HCT116 (cell line): Measurements from ENCODE around the gene TBX3. TPM values are rescaled to one million over a fixed set of nuclear protein-coding genes. Genes with fewer than 3 reads are reported as not detected.
A peak's percentile ranks its signal among the peaks of the same experiment; 100 is the strongest.

Experiments
- ATAC-seq: fragments of 200-7000 bp; cut with Tn5 transposase; 2 replicates; pipeline ENCODE4 v1.9.1; 2020; ENCODE audit warnings: mild to moderate bottlenecking, moderate library complexity
- BruUV-seq: library from RNA; stranded (reverse); fragments of 400-500 nt; replicated peaks from 2 replicates; lab custom pipeline; 2021; lab: Mats Ljungman, UMichigan
- CTCF ChIA-PET: fragments of 300-600 bp; sonication (Branson Sonifier 250); formaldehyde crosslinking; loops from one replicate; lab custom pipeline; 2021; ENCODE audit warnings: antibody characterized with exemption; lab: Charles Lee
- POLR2A ChIA-PET: fragments of 300-600, 350-600 bp; sonication (Branson Sonifier 250); formaldehyde crosslinking; loops from one replicate; lab custom pipeline; 2021; ENCODE audit warnings: antibody characterized with exemption; lab: Charles Lee
- RAD21 ChIA-PET, 2 experiments: fragments of 300-600 bp; sonication (Branson Sonifier 250); formaldehyde crosslinking; loops; one replicate each; lab custom pipeline; 2023; ENCODE audit warnings: low total read pairs in 2 of 2; ENCODE audit not compliant: uncharacterized antibody in 2 of 2, unreplicated experiment in 2 of 2, low non-redundant PET in 1 of 2; lab: Charles Lee
- DNase-seq: peaks from one replicate; pipeline ENCODE4 v3.0.0-alpha.2; 2010; ENCODE audit warnings: low read depth, low spot score
- H2AFZ ChIP-seq: fragments of 200-600 bp; shearing (Covaris generic), sonication (generic); 2 replicates; pipeline ENCODE4 v1.6.1; 2017; ENCODE audit warnings: low read depth, mixed run types, mixed read lengths, antibody characterized with exemption, low read length; ENCODE audit not compliant: poor library complexity, severe bottlenecking
- H3K27ac ChIP-seq: 2 replicates; pipeline ENCODE4 v1.5.1; 2012; ENCODE audit warnings: low read depth, low read length
- H3K27me3 ChIP-seq: fragments of 200-600 bp; sonication (generic); 2 replicates; pipeline ENCODE4 v1.6.1; 2016; ENCODE audit warnings: mixed run types, low read length, mixed read lengths; ENCODE audit not compliant: insufficient read depth
- H3K36me3 ChIP-seq, 2 experiments: fragments of 200-500 bp in 1 of 2; fragments of 200-600 bp in 1 of 2; sonication (Bioruptor generic) in 1 of 2; sonication (generic) in 1 of 2; 2 replicates each; pipeline versions ENCODE4 v1.5.1 to v1.6.1; 2014 to 2016; ENCODE audit warnings: low read length in 2 of 2, inconsistent platforms in 1 of 2, mixed read lengths in 1 of 2, mixed run types in 1 of 2; ENCODE audit not compliant: insufficient read depth in 2 of 2, control insufficient read depth in 1 of 2
- H3K4me1 ChIP-seq, 2 experiments: fragments of 200-600 bp in 1 of 2; sonication (generic) in 1 of 2; 2 replicates each; pipeline versions ENCODE4 v1.5.1 to v1.6.1; 2012 to 2017; ENCODE audit warnings: low read length in 2 of 2, inconsistent platforms in 1 of 2, mild to moderate bottlenecking in 1 of 2, mixed read lengths in 1 of 2, mixed run types in 1 of 2, moderate library complexity in 1 of 2; ENCODE audit not compliant: insufficient read depth in 2 of 2, control insufficient read depth in 1 of 2
- H3K4me2 ChIP-seq: fragments of 200-600 bp; sonication (generic); 2 replicates; pipeline ENCODE4 v1.6.1; 2017; ENCODE audit warnings: mixed run types, low read length, mixed read lengths
- H3K4me3 ChIP-seq, 2 experiments: fragments of 200-600 bp in 1 of 2; sonication (generic) in 1 of 2; replicated peaks in 1 of 2; 2 replicates each; pipeline ENCODE4 v1.5.1; 2011 to 2016; ENCODE audit warnings: low read length in 2 of 2, control low read depth in 1 of 2, low read depth in 1 of 2, mild to moderate bottlenecking in 1 of 2, mixed read lengths in 1 of 2, mixed run types in 1 of 2
- H3K79me2 ChIP-seq: fragments of 200-600 bp; sonication (generic); 2 replicates; pipeline ENCODE4 v1.6.1; 2017; ENCODE audit warnings: mild to moderate bottlenecking, mixed run types, low read length, moderate library complexity, mixed read lengths; ENCODE audit not compliant: insufficient read depth
- H3K9ac ChIP-seq: fragments of 200-600 bp; sonication (generic); 2 replicates; pipeline ENCODE4 v1.6.1; 2016; ENCODE audit warnings: low read length, mixed read lengths
- H3K9me2 ChIP-seq: fragments of 200-600 bp; sonication (generic), shearing (Covaris generic); 2 replicates; pipeline ENCODE4 v1.6.1; 2017; ENCODE audit warnings: mixed run types, mild to moderate bottlenecking, moderate library complexity; ENCODE audit not compliant: insufficient read depth
- H3K9me3 ChIP-seq, 2 experiments: fragments of 200-500 bp in 1 of 2; fragments of 200-600 bp in 1 of 2; sonication (Bioruptor generic) in 1 of 2; sonication (generic) in 1 of 2; 2 replicates each; pipeline ENCODE4 v1.6.1; 2014 to 2017; ENCODE audit warnings: low read length in 2 of 2, mixed read lengths in 2 of 2, inconsistent platforms in 1 of 2, low read depth in 1 of 2, mild to moderate bottlenecking in 1 of 2, mixed run types in 1 of 2, moderate library complexity in 1 of 2; ENCODE audit not compliant: control insufficient read depth in 1 of 2, insufficient read depth in 1 of 2
- H4K20me1 ChIP-seq: fragments of 200-600 bp; sonication (generic), shearing (Covaris generic); 2 replicates; pipeline ENCODE4 v1.6.1; 2017; ENCODE audit warnings: mixed run types, mild to moderate bottlenecking, moderate library complexity; ENCODE audit not compliant: insufficient read depth
- CEBPB ChIP-seq: IDR thresholded peaks from 2 replicates; pipeline ENCODE4 v1.6.1; 2012; ENCODE audit warnings: low read depth
- CTCF ChIP-seq, 3 experiments: fragments of 200-600 bp in 1 of 3; sonication (generic) in 1 of 3; IDR thresholded peaks in 2 of 3; conservative IDR thresholded peaks in 1 of 3; 2 replicates each; pipeline ENCODE4 v1.5.1; 2012 to 2017; ENCODE audit warnings: low read depth in 2 of 3, low read length in 2 of 3, antibody characterized with exemption in 1 of 3, borderline replicate concordance in 1 of 3, control low read depth in 1 of 3, mild to moderate bottlenecking in 1 of 3, mixed read lengths in 1 of 3, mixed run types in 1 of 3, moderate library complexity in 1 of 3; ENCODE audit not compliant: insufficient read depth in 1 of 3
- EZH2 ChIP-seq: fragments of 200-600 bp; sonication (generic); IDR thresholded peaks from 2 replicates; pipeline ENCODE4 v1.6.1; 2017; ENCODE audit warnings: antibody characterized with exemption, mixed run types
- EZH2phosphoT487 ChIP-seq: fragments of 200-600 bp; IDR thresholded peaks from 2 replicates; pipeline ENCODE4 v1.6.1; 2018; ENCODE audit warnings: antibody characterized with exemption, borderline replicate concordance
- FOSL1 ChIP-seq: IDR thresholded peaks from 2 replicates; pipeline ENCODE4 v1.6.1; 2012; ENCODE audit warnings: low read depth
- JUND ChIP-seq: IDR thresholded peaks from 2 replicates; pipeline ENCODE4 v1.6.1; 2012
- MAX ChIP-seq: IDR thresholded peaks from 2 replicates; pipeline ENCODE4 v1.6.1; 2012
- POLR2A ChIP-seq: IDR thresholded peaks from 2 replicates; pipeline ENCODE4 v1.7.0; 2011; ENCODE audit warnings: borderline replicate concordance; ENCODE audit not compliant: insufficient read depth, insufficient read length; ENCODE audit errors: extremely low read depth
- SP1 ChIP-seq: IDR thresholded peaks from 2 replicates; pipeline ENCODE4 v1.6.1; 2012; ENCODE audit warnings: low read depth
- SRF ChIP-seq: IDR thresholded peaks from 2 replicates; pipeline ENCODE4 v1.6.1; 2012; ENCODE audit warnings: low read depth
- TCF7L2 ChIP-seq: IDR thresholded peaks from 2 replicates; pipeline ENCODE4 v1.7.0; 2011; ENCODE audit warnings: borderline replicate concordance, inconsistent platforms; ENCODE audit not compliant: insufficient read depth, insufficient read length; ENCODE audit errors: extremely low read depth
- ZFX ChIP-seq: fragments of 450-650 bp; IDR thresholded peaks from 2 replicates; pipeline ENCODE4 v1.6.1; 2017
- intact Hi-C: fragments of 100-400 bp; cut with micrococcal nuclease; formaldehyde crosslinking; loops from 2 replicates; pipeline ENCODE4 v1.10.0; 2022
- total RNA-seq: library from RNA; stranded (reverse); gene quantifications from one replicate; pipeline ENCODE4 v1.2.1, GENCODE V29; 2021; ENCODE audit not compliant: unreplicated experiment
- TF ChIP-seq, protein P1 (sequence below): IDR thresholded peaks from 2 replicates; pipeline ENCODE4 v1.6.1; 2011; ENCODE audit warnings: mild to moderate bottlenecking, low read length, moderate library complexity; ENCODE audit not compliant: insufficient replicate concordance; ENCODE audit errors: extremely low read depth

The TBX3 gene
- total RNA-seq, 1 experiment from 2014 or later = 12.8 TPM

GRCh38 chr12:114667669-114668150 is 16.3 kb downstream of the TBX3 start:
- DNase-seq (no peak), ATAC-seq (peak; percentile 7)
- Histone ChIP-seq H3K9me3 (no peaks in the 10 kb centered on the region), H3K27ac (no peak overlapping the region), H3K9ac (0 out of 2 replicates have a peak overlapping the region, but pooled peaks have one; percentile 20), H3K4me2 (peak overlapping the region; percentile 93), H3K36me3 (peaks cover 0 to 4% of the 10 kb centered on the region in 2 experiments; a peak in 1 of 4 replicates), H4K20me1 (no peaks in the 10 kb centered on the region), H3K9me2 (no peaks in the 10 kb centered on the region), H3K27me3 (no peaks in the 10 kb centered on the region), H2AFZ (peak overlapping the region; percentile 96), H3K4me3 (peak overlapping the region; percentile 35 to 54), H3K79me2 (no peaks in the 10 kb centered on the region), H3K4me1 (peaks cover 2 to 17% of the 10 kb centered on the region in 2 experiments; a peak in 3 of 4 replicates)
- RAD21 ChIA-PET = interaction anchor here (0.6 to 0.7 kb wide), 2 partner anchors 9 to 93 kb away, joined by 3 to 5 read pairs; no protein-coding TSS in a partner anchor
- no TSS peak for BruUV-seq
- POLR2A ChIA-PET = no interaction called here
- TF ChIP-seq SRF (no peak), TCF7L2 (no peak)
- CTCF ChIA-PET = interaction anchor here (1.2 kb wide), 1 partner anchor 1103 kb away, joined by 3 read pairs; no protein-coding TSS in a partner anchor
- intact Hi-C loops = loop anchor here (1.0 to 10.0 kb wide), 6 partner anchors 497 to 1250 kb away; no protein-coding TSS in a partner anchor

- no peak overlapping the region for H3K4me3 ChIP-seq
- no peak overlapping the region for H3K9ac ChIP-seq
- CTCF ChIA-PET = interaction anchor here (1.4 kb wide), 1 partner anchor 17 kb away, joined by 5 read pairs; the partner anchor contains the start of gene TBX3
- H3K27me3 ChIP-seq = no peaks in the 10 kb centered on the region
- intact Hi-C loops = loop anchor here (5.0 to 10.0 kb wide), 3 partner anchors 498 to 790 kb away; no protein-coding TSS in a partner anchor
- BruUV-seq = no TSS peak
- peaks cover 2 to 22% of the 10 kb centered on the region in 2 experiments; a peak in 3 of 4 replicates for H3K4me1 ChIP-seq
- peaks cover 0 to 3% of the 10 kb centered on the region in 2 experiments; a peak in 1 of 4 replicates for H3K36me3 ChIP-seq
- DNase-seq = no peak
- POLR2A ChIA-PET = no interaction called here
- no peak for ATAC-seq
- no peak overlapping the region for H2AFZ ChIP-seq
- H3K27ac ChIP-seq = no peak overlapping the region
- peak overlapping the region; percentile 93 for H3K4me2 ChIP-seq
- H3K9me2 ChIP-seq = no peaks in the 10 kb centered on the region
- H3K79me2 ChIP-seq = no peaks in the 10 kb centered on the region
- no peaks in the 10 kb centered on the region for H4K20me1 ChIP-seq
- RAD21 ChIA-PET = interaction anchor here (0.6 to 1.1 kb wide), 3 partner anchors 17 to 788 kb away, joined by 3 to 8 read pairs (median 5); partner anchors contain the start of gene TBX3 (in 1 of the 2)
- no peaks in the 10 kb centered on the region for H3K9me3 ChIP-seq
- no peak for TF ChIP-seq FOSL1
- no peak for TF ChIP-seq EZH2phosphoT487
- TF ChIP-seq JUND = no peak
- TF ChIP-seq, protein P1, sequence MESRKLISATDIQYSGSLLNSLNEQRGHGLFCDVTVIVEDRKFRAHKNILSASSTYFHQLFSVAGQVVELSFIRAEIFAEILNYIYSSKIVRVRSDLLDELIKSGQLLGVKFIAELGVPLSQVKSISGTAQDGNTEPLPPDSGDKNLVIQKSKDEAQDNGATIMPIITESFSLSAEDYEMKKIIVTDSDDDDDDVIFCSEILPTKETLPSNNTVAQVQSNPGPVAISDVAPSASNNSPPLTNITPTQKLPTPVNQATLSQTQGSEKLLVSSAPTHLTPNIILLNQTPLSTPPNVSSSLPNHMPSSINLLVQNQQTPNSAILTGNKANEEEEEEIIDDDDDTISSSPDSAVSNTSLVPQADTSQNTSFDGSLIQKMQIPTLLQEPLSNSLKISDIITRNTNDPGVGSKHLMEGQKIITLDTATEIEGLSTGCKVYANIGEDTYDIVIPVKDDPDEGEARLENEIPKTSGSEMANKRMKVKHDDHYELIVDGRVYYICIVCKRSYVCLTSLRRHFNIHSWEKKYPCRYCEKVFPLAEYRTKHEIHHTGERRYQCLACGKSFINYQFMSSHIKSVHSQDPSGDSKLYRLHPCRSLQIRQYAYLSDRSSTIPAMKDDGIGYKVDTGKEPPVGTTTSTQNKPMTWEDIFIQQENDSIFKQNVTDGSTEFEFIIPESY = no peak
- no peak for TF ChIP-seq EZH2
- no peak for TF ChIP-seq MAX
- TF ChIP-seq POLR2A = no peak
- no peak for TF ChIP-seq SP1
- no peak for TF ChIP-seq ZFX
- TF ChIP-seq TCF7L2 = no peak
- TF ChIP-seq SRF = no peak
- no peak for TF ChIP-seq CEBPB
- no peak for TF ChIP-seq CTCF (IDR thresholded peaks at IDR 0.05 in 2 of 3, conservative IDR thresholded peaks at IDR 0.05 in 1 of 3; ENCODE audit: borderline replicate concordance in 1 of 3, insufficient read depth in 1 of 3, low read depth in 2 of 3, low read length in 2 of 3)
Measured at GRCh38 chr12:114666746-114667668, 17.0 kb downstream of the TBX3 start.
